Fibroblast of lung (primary cell): ENCODE measurements around the gene TBX4. TPM values are rescaled to one million over a fixed set of nuclear protein-coding genes. Genes with fewer than 3 reads are reported as not detected.
A peak's percentile ranks its signal among the peaks of the same experiment; 100 is the strongest.
"Not testable (repeated sequence)": the region's sequence is repeated elsewhere in the genome, so short reads cannot be mapped to it uniquely, and the experiment has no call there.

ENCODE experiments used
- DNase-seq, 2 donors: peaks; one replicate each; pipeline versions ENCODE4 v3.0.0 to v3.0.0-alpha.2; 2010; ENCODE audit warnings: low read depth in 2 of 2
- H2AFZ ChIP-seq: 2 replicates; pipeline ENCODE4 v1.5.1; 2012; ENCODE audit warnings: low read length, control low read depth, inconsistent platforms
- H3K27ac ChIP-seq: 2 replicates; pipeline ENCODE4 v1.5.1; 2011; ENCODE audit warnings: low read length, control low read depth; ENCODE audit not compliant: insufficient read depth
- H3K27me3 ChIP-seq: 2 replicates; pipeline ENCODE4 v1.5.1; 2011; ENCODE audit warnings: mild to moderate bottlenecking, low read length; ENCODE audit not compliant: control insufficient read depth, insufficient read depth
- H3K36me3 ChIP-seq: 2 replicates; pipeline ENCODE4 v1.5.1; 2011; ENCODE audit warnings: low read length; ENCODE audit not compliant: control insufficient read depth, insufficient read depth
- H3K4me1 ChIP-seq: 2 replicates; pipeline ENCODE4 v1.5.1; 2011; ENCODE audit warnings: low read length; ENCODE audit not compliant: control insufficient read depth, insufficient read depth; ENCODE audit errors: extremely low read depth
- H3K4me2 ChIP-seq: 2 replicates; pipeline ENCODE4 v1.5.1; 2011; ENCODE audit warnings: low read length, control low read depth; ENCODE audit not compliant: insufficient read depth; ENCODE audit errors: extremely low read depth
- H3K4me3 ChIP-seq, 4 experiments: fragments of 200-600 bp in 1 of 4; sonication (generic) in 1 of 4; replicated peaks in 1 of 4; 2 replicates each; pipeline ENCODE4 v1.5.1; 2011 to 2016; ENCODE audit warnings: low read length in 4 of 4, low read depth in 3 of 4, mild to moderate bottlenecking in 3 of 4, control low read depth in 2 of 4, inconsistent platforms in 1 of 4, mixed read lengths in 1 of 4; ENCODE audit not compliant: insufficient read depth in 1 of 4; ENCODE audit errors: control extremely low read depth in 1 of 4
- H3K79me2 ChIP-seq: 2 replicates; pipeline ENCODE4 v1.5.1; 2012; ENCODE audit warnings: mild to moderate bottlenecking, low read length, inconsistent platforms; ENCODE audit not compliant: control insufficient read depth, insufficient read depth
- H3K9ac ChIP-seq: 2 replicates; pipeline ENCODE4 v1.5.1; 2011; ENCODE audit warnings: mild to moderate bottlenecking, low read length, control low read depth; ENCODE audit not compliant: insufficient read depth
- H3K9me3 ChIP-seq: 2 replicates; pipeline ENCODE4 v1.5.1; 2012; ENCODE audit warnings: low read depth, low read length; ENCODE audit not compliant: control insufficient read depth, insufficient read depth
- H4K20me1 ChIP-seq: 2 replicates; pipeline ENCODE4 v1.5.1; 2011; ENCODE audit warnings: low read length; ENCODE audit not compliant: control insufficient read depth, insufficient read depth; ENCODE audit errors: extremely low read depth
- EZH2 ChIP-seq: IDR thresholded peaks from 2 replicates; pipeline ENCODE4 v1.5.1; 2012; ENCODE audit warnings: low read length, control low read depth, mild to moderate bottlenecking; ENCODE audit errors: missing control alignments
- polyA plus RNA-seq, 2 donors: library from polyadenylated mRNA; depleted of rRNA in 1 of 2; stranded (reverse) in 1 of 2; unstranded in 1 of 2; fragments of >200 nt; gene quantifications; 2 replicates each; pipeline ENCODE4 v1.2.1, GENCODE V29; 2011 to 2012; ENCODE audit warnings: missing spikeins in 1 of 2
- total RNA-seq: library from RNA; depleted of rRNA; stranded (reverse); fragments of >200 nt; gene quantifications from 2 replicates; pipeline ENCODE4 v1.2.1, GENCODE V29; 2014
- TF ChIP-seq, protein P1 (sequence below), 2 donors: IDR thresholded peaks in 1 of 2; conservative IDR thresholded peaks in 1 of 2; 1 replicate in 1 of 2; 2 replicates in 1 of 2; pipeline ENCODE4 v1.5.1; 2011 to 2012; ENCODE audit warnings: low read length in 2 of 2, control low read depth in 1 of 2, inconsistent platforms in 1 of 2, low read depth in 1 of 2, mild to moderate bottlenecking in 1 of 2

The TBX4 gene
- total and polyA plus RNA-seq, 2 donors (not counting 1 experiment from before 2014, with no cell fraction given): 44.1 to 93.9 TPM

DNA sequence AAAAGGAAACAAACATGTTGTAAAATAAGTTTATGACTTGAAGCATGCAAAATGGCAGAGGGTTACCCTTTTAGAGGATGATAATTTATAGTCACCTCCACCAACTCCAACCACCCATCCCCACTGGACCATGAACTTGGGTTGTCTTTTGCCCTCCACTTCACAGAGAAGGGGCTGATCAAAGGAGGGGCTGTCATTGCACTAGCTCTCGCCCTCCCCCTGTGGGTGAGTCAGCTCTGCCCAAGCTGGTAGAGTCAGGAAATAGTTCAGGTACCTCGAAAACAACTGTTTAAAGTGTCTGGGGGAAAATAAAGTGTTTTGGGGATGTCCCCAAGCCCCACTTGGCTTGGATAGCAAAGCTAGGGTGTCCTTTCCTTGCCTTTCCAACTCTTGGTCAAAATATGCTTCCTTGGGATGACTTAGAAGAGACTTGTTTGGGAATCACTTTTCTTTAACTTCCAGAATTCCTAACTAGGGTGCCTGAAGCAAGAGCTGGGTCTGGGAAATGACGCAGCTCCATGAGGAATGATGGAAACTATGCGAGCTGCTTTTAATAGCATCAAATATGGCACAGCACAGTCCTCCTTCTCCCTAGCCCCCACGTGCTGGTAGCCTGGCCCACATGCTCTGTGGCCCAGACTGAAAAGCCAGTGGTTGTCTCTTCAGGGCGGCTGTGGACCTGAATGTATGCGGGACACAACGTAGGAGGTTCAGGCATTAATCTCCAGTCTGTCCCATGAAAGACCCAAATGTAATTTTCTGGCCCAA lies 40.7 kb downstream of the TBX4 start:
- H3K79me2 ChIP-seq: no peaks in the 10 kb centered on the region
- DNase-seq: peak in 1 of 2 donors; percentile 61
- no peak for TF ChIP-seq EZH2
- TF ChIP-seq, protein P1, sequence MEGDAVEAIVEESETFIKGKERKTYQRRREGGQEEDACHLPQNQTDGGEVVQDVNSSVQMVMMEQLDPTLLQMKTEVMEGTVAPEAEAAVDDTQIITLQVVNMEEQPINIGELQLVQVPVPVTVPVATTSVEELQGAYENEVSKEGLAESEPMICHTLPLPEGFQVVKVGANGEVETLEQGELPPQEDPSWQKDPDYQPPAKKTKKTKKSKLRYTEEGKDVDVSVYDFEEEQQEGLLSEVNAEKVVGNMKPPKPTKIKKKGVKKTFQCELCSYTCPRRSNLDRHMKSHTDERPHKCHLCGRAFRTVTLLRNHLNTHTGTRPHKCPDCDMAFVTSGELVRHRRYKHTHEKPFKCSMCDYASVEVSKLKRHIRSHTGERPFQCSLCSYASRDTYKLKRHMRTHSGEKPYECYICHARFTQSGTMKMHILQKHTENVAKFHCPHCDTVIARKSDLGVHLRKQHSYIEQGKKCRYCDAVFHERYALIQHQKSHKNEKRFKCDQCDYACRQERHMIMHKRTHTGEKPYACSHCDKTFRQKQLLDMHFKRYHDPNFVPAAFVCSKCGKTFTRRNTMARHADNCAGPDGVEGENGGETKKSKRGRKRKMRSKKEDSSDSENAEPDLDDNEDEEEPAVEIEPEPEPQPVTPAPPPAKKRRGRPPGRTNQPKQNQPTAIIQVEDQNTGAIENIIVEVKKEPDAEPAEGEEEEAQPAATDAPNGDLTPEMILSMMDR (conservative IDR thresholded peaks at IDR 0.05 in 1 of 2, IDR thresholded peaks at IDR 0.05 in 1 of 2; ENCODE audit: low read depth in 1 of 2, low read length in 2 of 2): no peak
- no peak overlapping the region for H3K4me2 ChIP-seq
- no peak overlapping the region for H3K9ac ChIP-seq
- no peaks in the 10 kb centered on the region for H3K36me3 ChIP-seq
- no peaks in the 10 kb centered on the region for H4K20me1 ChIP-seq
- peaks cover 8% of the 10 kb centered on the region for H3K4me1 ChIP-seq
- H2AFZ ChIP-seq: no peak overlapping the region
- peak overlapping the region; percentile 46 for H3K27ac ChIP-seq
- no peaks in the 10 kb centered on the region for H3K9me3 ChIP-seq
- H3K4me3 ChIP-seq: no peak overlapping the region
- no peaks in the 10 kb centered on the region for H3K27me3 ChIP-seq

DNA sequence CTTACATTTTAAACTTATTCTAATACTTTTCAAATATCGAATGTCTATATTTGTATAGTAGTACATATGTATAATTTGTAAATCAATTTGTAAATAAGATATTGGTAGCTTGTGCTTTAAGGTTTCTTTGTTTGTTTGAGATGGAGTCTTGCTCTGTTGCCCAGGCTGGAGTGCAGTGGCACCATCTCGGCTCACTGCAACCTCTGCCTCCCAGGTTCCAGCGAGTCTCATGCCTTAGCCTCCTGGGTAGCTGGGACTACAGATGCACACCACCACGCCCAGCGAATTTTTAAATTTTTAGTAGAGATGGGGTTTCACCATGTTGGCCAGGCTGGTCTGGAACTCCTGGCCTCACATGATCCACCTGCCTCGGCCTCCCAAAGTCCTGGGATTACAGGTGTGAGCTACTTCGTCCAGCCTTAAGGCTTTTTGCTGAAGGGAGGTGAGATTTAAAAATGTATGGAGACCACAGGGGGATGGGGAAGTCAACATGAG lies 41.7 kb downstream of the TBX4 start:
- H3K36me3 ChIP-seq, H3K4me2 ChIP-seq: not testable (repeated sequence)

DNA sequence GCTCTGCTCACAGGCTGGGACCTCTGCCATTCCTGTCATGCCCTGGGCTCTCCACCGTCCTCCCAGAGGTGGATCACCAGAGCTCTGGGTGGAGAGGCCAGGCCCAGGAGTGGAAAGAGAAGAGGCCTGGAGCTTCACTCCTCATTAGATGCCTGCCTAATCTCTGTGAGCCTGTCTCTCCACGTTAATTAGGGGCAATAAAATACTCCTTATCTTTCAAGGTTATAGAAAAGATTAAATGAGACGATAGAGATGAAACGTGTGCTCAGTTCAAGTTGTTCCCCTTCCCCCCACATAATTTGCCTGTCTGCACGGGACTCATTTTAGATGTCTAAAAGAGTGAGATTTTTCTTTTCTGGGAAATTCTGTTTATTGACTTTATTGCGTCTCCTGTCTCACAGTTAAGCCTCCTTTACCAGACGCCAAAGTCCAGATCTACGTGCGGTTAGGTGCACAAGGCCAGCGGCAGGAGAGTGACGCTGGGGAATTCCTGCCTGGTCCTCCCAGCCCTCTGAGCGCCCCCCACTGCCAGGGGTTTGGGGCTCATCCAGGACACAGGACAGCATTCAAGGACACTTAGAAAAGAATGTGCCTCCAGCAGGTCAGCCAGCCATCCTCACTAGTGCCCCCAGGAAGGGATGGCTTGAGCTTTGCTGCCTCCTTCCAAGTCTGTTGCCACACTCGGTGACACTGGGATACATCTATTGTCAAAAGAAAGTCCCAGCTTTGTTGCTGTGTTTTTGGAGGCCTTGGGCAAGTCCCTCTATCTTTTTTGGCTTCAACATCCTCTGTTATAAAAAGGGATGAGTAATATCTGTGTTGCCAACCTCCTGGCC lies 42.3 kb downstream of the TBX4 start:
- Histone ChIP-seq H3K79me2 (no peaks in the 10 kb centered on the region), H3K4me1 (peaks cover 8% of the 10 kb centered on the region)
- no peak for TF ChIP-seq EZH2
- TF ChIP-seq, protein P1 (conservative IDR thresholded peaks at IDR 0.05 in 1 of 2, IDR thresholded peaks at IDR 0.05 in 1 of 2; ENCODE audit: low read depth in 1 of 2, low read length in 2 of 2): no peak

More for the DNA sequence above, 41.7 kb downstream of the TBX4 start:
- not testable (repeated sequence) for DNase-seq, H3K9me3 ChIP-seq, H2AFZ ChIP-seq, H3K79me2 ChIP-seq, H3K4me1 ChIP-seq, H3K27me3 ChIP-seq, H4K20me1 ChIP-seq, H3K9ac ChIP-seq, H3K4me3 ChIP-seq
- peak overlapping the region; percentile 46 for H3K27ac ChIP-seq

More for the DNA sequence above, 42.3 kb downstream of the TBX4 start:
- H3K4me2 ChIP-seq: no peak overlapping the region
- no peaks in the 10 kb centered on the region for H3K27me3 ChIP-seq
- no peaks in the 10 kb centered on the region for H4K20me1 ChIP-seq
- no peak overlapping the region for H3K27ac ChIP-seq
- no peak overlapping the region for H3K9ac ChIP-seq
- no peak for DNase-seq
- no peak overlapping the region for H3K4me3 ChIP-seq
- no peak overlapping the region for H2AFZ ChIP-seq
- H3K36me3 ChIP-seq: no peaks in the 10 kb centered on the region
- no peaks in the 10 kb centered on the region for H3K9me3 ChIP-seq
